CD4-positive, alpha-beta T cell treated with Interleukin-15 for 1 hour (primary cell): ENCODE data around the gene CD6.

Experiments used
- DNase-seq: peaks from one replicate; pipeline ENCODE4 v3.0.0-alpha.2; 2020

The CD6 gene

GRCh38 chr11:60971520-60971919, at the start of gene CD6:
Gene CD6 (plus strand): TSS chr11:60971680. CDS start chr11:60971866, 186 bp downstream.
- peak; percentile 76 for DNase-seq

- DNase-seq, result no peak
Measured at GRCh38 chr11:60921777-60922335, 49.6 kb upstream of the CD6 start.

- no peak for DNase-seq
Measured at GRCh38 chr11:60922906-60923305, 48.6 kb upstream of the CD6 start.

GRCh38 chr11:60923326-60923725, 48.2 kb upstream of the CD6 start:
- DNase-seq, result no peak

- no peak for DNase-seq
Measured at GRCh38 chr11:60923800-60924109, 47.7 kb upstream of the CD6 start.

- no peak for DNase-seq
Measured at GRCh38 chr11:60924110-60924905, 47.2 kb upstream of the CD6 start, which contains the start of gene TMEM132A. Gene TMEM132A (plus strand): TSS chr11:60924460. CDS start chr11:60924634, 174 bp downstream.

GRCh38 chr11:60924906-60925853, 46.3 kb upstream of the CD6 start:
- no peak for DNase-seq

- no peak for DNase-seq
Measured at GRCh38 chr11:60925868-60926267, 45.6 kb upstream of the CD6 start.

- DNase-seq, result no peak
Measured at GRCh38 chr11:60926500-60926899, 45.0 kb upstream of the CD6 start.

GRCh38 chr11:60927061-60927592, 44.4 kb upstream of the CD6 start:
- DNase-seq, result no peak

GRCh38 chr11:60927600-60927999, 43.9 kb upstream of the CD6 start:
- DNase-seq, result no peak

GRCh38 chr11:60928563-60929001, 42.9 kb upstream of the CD6 start:
- no peak for DNase-seq

GRCh38 chr11:60929764-60930163, 41.7 kb upstream of the CD6 start:
- no peak for DNase-seq

GRCh38 chr11:60930394-60930793, 41.1 kb upstream of the CD6 start:
- DNase-seq, result no peak

GRCh38 chr11:60931917-60932316, 39.6 kb upstream of the CD6 start:
- DNase-seq, result peak; percentile 74

GRCh38 chr11:60932605-60933356, 38.7 kb upstream of the CD6 start:
- no peak for DNase-seq

- no peak for DNase-seq
Measured at GRCh38 chr11:60933416-60934123, 37.9 kb upstream of the CD6 start.

GRCh38 chr11:60934124-60934789, 37.2 kb upstream of the CD6 start:
- DNase-seq, result no peak

- DNase-seq, result no peak
Measured at GRCh38 chr11:60934790-60935605, 36.5 kb upstream of the CD6 start.
